ENCODE results near the gene DPP10. TPM values are rescaled to one million over a fixed set of nuclear protein-coding genes. Genes with fewer than 3 reads are reported as not detected.

DPP10 gene
- total and polyA plus RNA-seq, 10 of the 15 experiments (the other 5 are each of a cell fraction or from before 2014, with no cell fraction given): not detected

DNA sequence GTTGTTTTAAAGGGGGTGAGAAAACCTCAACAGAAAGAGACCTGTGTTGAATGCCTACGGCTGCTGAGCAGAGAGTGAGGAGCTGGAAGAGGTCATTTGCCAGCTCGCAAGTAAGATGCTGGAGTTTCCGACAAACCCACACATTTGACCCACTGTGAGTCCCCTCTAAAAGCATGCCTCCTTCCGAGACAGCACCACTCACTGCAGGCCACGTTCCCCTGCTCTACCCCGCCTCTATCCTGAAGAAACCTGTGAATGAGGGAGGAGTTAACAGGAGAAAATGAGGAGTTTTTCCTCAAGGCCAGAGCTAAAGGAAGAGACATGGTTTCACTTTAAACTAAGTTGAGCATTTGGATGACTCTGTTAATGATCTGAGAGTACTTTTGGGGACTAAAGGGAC, 188.7 kb downstream of the DPP10 start (continued):
- TF ChIP-seq, protein P1, sequence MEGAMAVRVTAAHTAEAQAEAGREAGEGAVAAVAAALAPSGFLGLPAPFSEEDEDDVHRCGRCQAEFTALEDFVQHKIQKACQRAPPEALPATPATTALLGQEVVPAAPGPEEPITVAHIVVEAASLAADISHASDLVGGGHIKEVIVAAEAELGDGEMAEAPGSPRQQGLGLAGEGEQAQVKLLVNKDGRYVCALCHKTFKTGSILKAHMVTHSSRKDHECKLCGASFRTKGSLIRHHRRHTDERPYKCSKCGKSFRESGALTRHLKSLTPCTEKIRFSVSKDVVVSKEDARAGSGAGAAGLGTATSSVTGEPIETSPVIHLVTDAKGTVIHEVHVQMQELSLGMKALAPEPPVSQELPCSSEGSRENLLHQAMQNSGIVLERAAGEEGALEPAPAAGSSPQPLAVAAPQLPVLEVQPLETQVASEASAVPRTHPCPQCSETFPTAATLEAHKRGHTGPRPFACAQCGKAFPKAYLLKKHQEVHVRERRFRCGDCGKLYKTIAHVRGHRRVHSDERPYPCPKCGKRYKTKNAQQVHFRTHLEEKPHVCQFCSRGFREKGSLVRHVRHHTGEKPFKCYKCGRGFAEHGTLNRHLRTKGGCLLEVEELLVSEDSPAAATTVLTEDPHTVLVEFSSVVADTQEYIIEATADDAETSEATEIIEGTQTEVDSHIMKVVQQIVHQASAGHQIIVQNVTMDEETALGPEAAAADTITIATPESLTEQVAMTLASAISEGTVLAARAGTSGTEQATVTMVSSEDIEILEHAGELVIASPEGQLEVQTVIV (IDR thresholded peaks at IDR 0.05; ENCODE audit: borderline replicate concordance, partially characterized antibody): no peak
- TF ChIP-seq RUNX3 (IDR thresholded peaks at IDR 0.05; ENCODE audit: low read length) (no peak), NBN (IDR thresholded peaks at IDR 0.05) (no peak), CEBPZ (IDR thresholded peaks at IDR 0.05; ENCODE audit: low read depth, low read length) (no peak)

- DNase-seq (ENCODE audit: low read depth, low spot score): no peak
- Histone ChIP-seq H3K4me2 (ENCODE audit: control insufficient read depth, insufficient read depth) (no peak overlapping the region), H4K20me1 (ENCODE audit: control insufficient read depth, insufficient read depth) (no peaks in the 10 kb centered on the region), H3K9ac (ENCODE audit: control insufficient read depth, insufficient read depth, low read length) (no peak overlapping the region), H3K79me2 (ENCODE audit: control insufficient read depth, insufficient read depth, low read length) (no peaks in the 10 kb centered on the region), H3K9me3 (replicated peaks; ENCODE audit: control insufficient read depth, insufficient read depth, low read length) (no peaks in the 10 kb centered on the region), H3K4me1 (ENCODE audit: control insufficient read depth, insufficient read depth, low read length) (no peaks in the 10 kb centered on the region), H3K27ac (ENCODE audit: control insufficient read depth, insufficient read depth) (no peak overlapping the region), H3K36me3 (ENCODE audit: control insufficient read depth in 2 of 2, insufficient read depth in 2 of 2, low read length in 1 of 2) (no peaks in the 10 kb centered on the region), H2AFZ (ENCODE audit: control insufficient read depth, low read depth, low read length) (no peak overlapping the region), H3K27me3 (replicated peaks in 1 of 2; ENCODE audit: control insufficient read depth in 2 of 2, insufficient read depth in 2 of 2, low read length in 1 of 2) (no peaks in the 10 kb centered on the region), H3K4me3 (no peak overlapping the region)
- no peak for ATAC-seq
- ChIA-PET RAD21 (ENCODE audit: unreplicated experiment) (no interaction called here), SMC1A (ENCODE audit: uncharacterized antibody, unreplicated experiment) (no interaction called here), POLR2A (no interaction called here), CTCF (no interaction called here)
- in situ Hi-C loops (cut with MboI) (no loop called here), intact Hi-C loops (cut with micrococcal nuclease; ENCODE audit: unreplicated experiment) (no loop called here)
- FAIRE-seq: no peak
- BruUV-seq (replicated peaks): no TSS peak
- 32% methylated on average over 2 of the region's 2 CpGs for WGBS (ENCODE audit: insufficient coverage, insufficient replicate concordance, low lambda C conversion rate, missing lambda C conversion rate)
- no peak for TF ChIP-seq RUNX3 (IDR thresholded peaks at IDR 0.05; ENCODE audit: low read length)
- no peak for TF ChIP-seq ZNF622 (IDR thresholded peaks at IDR 0.05)
- no peak for TF ChIP-seq PRDM15 (CRISPR knock-in tag; IDR thresholded peaks at IDR 0.05)
- TF ChIP-seq IRF4 (IDR thresholded peaks at IDR 0.05; ENCODE audit: low read depth, low read length): no peak
- no peak for TF ChIP-seq RAD21 (IDR thresholded peaks at IDR 0.05; ENCODE audit: insufficient read depth, low read depth, low read length)
These were observed 199.8 kb downstream of the DPP10 start for GRCh38 chr2:114642166-114642770.

All from GM12878 (cell line).